ENCODE data around the gene DAZAP1. TPM values are rescaled to one million over a fixed set of nuclear protein-coding genes. Genes with fewer than 3 reads are reported as not detected.
"Not testable (repeated sequence)": the region's sequence is repeated elsewhere in the genome, so short reads cannot be mapped to it uniquely, and the experiment has no call there.

DAZAP1 gene
- total and polyA plus RNA-seq, 9 donors, result 29.6 to 113 (median 77.4) TPM

- Histone ChIP-seq H3K27me3 (no peaks in the 10 kb centered on the region), H3K27ac (no peak overlapping the region)
Observed at GRCh38 chr19:1435378-1435989, 28.1 kb downstream of the DAZAP1 start.

GRCh38 chr19:1437609-1438008, 30.2 kb downstream of the DAZAP1 start:
- 2 to 14% (median 2%) methylated on average over 8 of the region's 8 CpGs for WGBS, 3 donors
- intact Hi-C loops (cut with DNase I), result loop anchor here in 1 of 4 donors (2.0 kb wide), 1 partner anchor 19 kb away; no protein-coding TSS in a partner anchor
- Histone ChIP-seq H3K36me3 (no peaks in the 10 kb centered on the region), H3K4me1 (ENCODE audit: insufficient read depth) (peaks cover 6% of the 10 kb centered on the region), H3K27ac (no peak overlapping the region), H3K27me3 (no peaks in the 10 kb centered on the region), H3K4me3 (no peak overlapping the region), H3K9me3 (no peaks in the 10 kb centered on the region)
- TF ChIP-seq POLR2A (IDR thresholded peaks at IDR 0.05), result no peak
- no peak for TF ChIP-seq EP300 (IDR thresholded peaks at IDR 0.05)
- no peak for TF ChIP-seq CTCF (IDR thresholded peaks at IDR 0.05)
- DNase-seq, result no peak

More at GRCh38 chr19:1435378-1435989, 28.1 kb downstream of the DAZAP1 start:
- H3K4me1 ChIP-seq (ENCODE audit: insufficient read depth), result peaks cover 6% of the 10 kb centered on the region
- WGBS, 3 donors, result 80 to 85% (median 83%) methylated on average over 21 of the region's 21 CpGs
- no peaks in the 10 kb centered on the region for H3K9me3 ChIP-seq
- intact Hi-C loops (cut with DNase I), result no loop called here
- TF ChIP-seq CTCF (IDR thresholded peaks at IDR 0.05), result no peak
- no peak for TF ChIP-seq POLR2A (IDR thresholded peaks at IDR 0.05)
- no peak for TF ChIP-seq EP300 (IDR thresholded peaks at IDR 0.05)
- no peak for DNase-seq
- H3K4me3 ChIP-seq, result no peak overlapping the region
- no peaks in the 10 kb centered on the region for H3K36me3 ChIP-seq

- 1% methylated on average over 92 to 100 of the region's 100 CpGs for WGBS, 3 donors
- peaks cover 6% of the 10 kb centered on the region for H3K4me1 ChIP-seq (ENCODE audit: insufficient read depth)
- H3K27ac ChIP-seq, result peak within 1 kb of the TSS; percentile 37 to 77
- no peak for TF ChIP-seq EP300 (IDR thresholded peaks at IDR 0.05)
- TF ChIP-seq CTCF (IDR thresholded peaks at IDR 0.05), result peak; percentile 90 to 98 (median 91)
- peak; percentile 94 for TF ChIP-seq POLR2A (IDR thresholded peaks at IDR 0.05)
- H3K27me3 ChIP-seq, result no peaks in the 10 kb centered on the region
- peak within 1 kb of the TSS; percentile 71 for H3K4me3 ChIP-seq
- H3K9me3 ChIP-seq, result no peaks in the 10 kb centered on the region
- H3K36me3 ChIP-seq, result no peaks in the 10 kb centered on the region
- intact Hi-C loops (cut with DNase I), result no loop called here
- DNase-seq, result peak; percentile 94 to 98 (median 97)
Observed at GRCh38 chr19:1438035-1438932, 30.9 kb downstream of the DAZAP1 start, which contains the start of gene RPS15. Gene RPS15 (plus strand): TSS chr19:1438396. CDS start chr19:1438426, 30 bp downstream.

GRCh38 chr19:1438933-1439354, 31.6 kb downstream of the DAZAP1 start:
- intact Hi-C loops (cut with DNase I), result no loop called here
- 1 to 2% (median 2%) methylated on average over 26 of the region's 26 CpGs for WGBS, 3 donors
- H3K4me1 ChIP-seq (ENCODE audit: insufficient read depth), result peaks cover 6% of the 10 kb centered on the region
- no peaks in the 10 kb centered on the region for H3K36me3 ChIP-seq
- no peaks in the 10 kb centered on the region for H3K9me3 ChIP-seq
- H3K4me3 ChIP-seq, result peak overlapping the region; percentile 71
- H3K27me3 ChIP-seq, result no peaks in the 10 kb centered on the region
- H3K27ac ChIP-seq, result peak overlapping the region; percentile 37 to 77
- peak in 1 of 5 donors; percentile 40 for DNase-seq
- TF ChIP-seq POLR2A (IDR thresholded peaks at IDR 0.05), result no peak
- no peak for TF ChIP-seq CTCF (IDR thresholded peaks at IDR 0.05)
- no peak for TF ChIP-seq EP300 (IDR thresholded peaks at IDR 0.05)

- H3K36me3 ChIP-seq; H3K9me3 ChIP-seq; H3K4me1 ChIP-seq (ENCODE audit: insufficient read depth); H3K27ac ChIP-seq; H3K27me3 ChIP-seq: not testable (repeated sequence)
- 68 to 82% (median 70%) methylated on average over 56 to 57 of the region's 57 CpGs for WGBS, 3 donors
- peak in 1 of 5 donors; percentile 46 for DNase-seq
- intact Hi-C loops (cut with DNase I), result loop anchor here in 2 of 4 donors (10.0 kb wide), 2 partner anchors 125 to 155 kb away; partner anchors contain the start of gene EFNA2 (in 2 of the 2)
- peak overlapping the region; percentile 71 for H3K4me3 ChIP-seq
Observed at GRCh38 chr19:1439525-1440417, 32.4 kb downstream of the DAZAP1 start.

Measured in ovary (tissue), 9 donors.